Measurements from ENCODE around the gene SLC7A7. TPM values are rescaled to one million over a fixed set of nuclear protein-coding genes. Genes with fewer than 3 reads are reported as not detected.

SLC7A7 gene
- total RNA-seq, 1 donor from 2014 or later = 7.4 TPM

- DNase-seq (ENCODE audit: extremely low spot score in 2 of 2) = no peak
- TF ChIP-seq CTCF (IDR thresholded peaks at IDR 0.05) = peak in 1 of 3 experiments; percentile 11
- TF ChIP-seq POLR2A (IDR thresholded peaks at IDR 0.05) = peak in 1 of 2 donors; percentile 10
- TF ChIP-seq POLR2AphosphoS5 (IDR thresholded peaks at IDR 0.05; ENCODE audit: insufficient read depth in 1 of 2, low read depth in 1 of 2) = peak; percentile 82 to 84
- Histone ChIP-seq H3K27ac (peak overlapping the region; percentile 96), H3K9me3 (no peaks in the 10 kb centered on the region), H3K4me1 (peaks cover 72% of the 10 kb centered on the region), H3K4me3 (no peak overlapping the region), H3K27me3 (no peaks in the 10 kb centered on the region), H3K36me3 (peaks cover 0 to 10% of the 10 kb centered on the region in 2 donors)
- intact Hi-C loops (cut with DNase I) = loop anchor here (10.0 kb wide), 1 partner anchor 296 kb away; no protein-coding TSS in a partner anchor
Observed at GRCh38 chr14:22850944-22851764, 35.9 kb upstream of the SLC7A7 start.

- intact Hi-C loops (cut with DNase I) = no loop called here
- Histone ChIP-seq H3K27me3 (no peaks in the 10 kb centered on the region), H3K27ac (peak overlapping the region; percentile 96), H3K4me1 (peaks cover 91% of the 10 kb centered on the region), H3K36me3 (peaks cover 6 to 28% of the 10 kb centered on the region in 2 donors), H3K9me3 (no peaks in the 10 kb centered on the region), H3K4me3 (peak overlapping the region; percentile 10 to 26)
- no peak for DNase-seq (ENCODE audit: extremely low spot score in 2 of 2)
- peak; percentile 66 to 67 for TF ChIP-seq POLR2AphosphoS5 (IDR thresholded peaks at IDR 0.05; ENCODE audit: insufficient read depth in 1 of 2, low read depth in 1 of 2)
- TF ChIP-seq CTCF (IDR thresholded peaks at IDR 0.05) = no peak
Observed at GRCh38 chr14:22849212-22849819, 34.1 kb upstream of the SLC7A7 start.

- peak in 1 of 2 donors; percentile 97 for DNase-seq (ENCODE audit: extremely low spot score in 2 of 2)
- H3K9me3 ChIP-seq = no peaks in the 10 kb centered on the region
- intact Hi-C loops (cut with DNase I) = loop anchor here (1.0 kb wide), 1 partner anchor 11 kb away; no protein-coding TSS in a partner anchor
- TF ChIP-seq POLR2AphosphoS5 (IDR thresholded peaks at IDR 0.05; ENCODE audit: insufficient read depth in 1 of 2, low read depth in 1 of 2) = peak in 1 of 2 donors; percentile 84
- no peak for TF ChIP-seq CTCF (IDR thresholded peaks at IDR 0.05)
- TF ChIP-seq POLR2A (IDR thresholded peaks at IDR 0.05) = no peak
- H3K27me3 ChIP-seq = no peaks in the 10 kb centered on the region
- peaks cover 6 to 36% of the 10 kb centered on the region in 2 donors for H3K36me3 ChIP-seq
- peak overlapping the region; percentile 96 for H3K27ac ChIP-seq
- H3K4me3 ChIP-seq = peak overlapping the region; percentile 10 to 26
- peaks cover 98% of the 10 kb centered on the region for H3K4me1 ChIP-seq
Observed at GRCh38 chr14:22848351-22849164, 33.3 kb upstream of the SLC7A7 start.

- peak overlapping the region; percentile 6 to 10 for H3K4me3 ChIP-seq
- intact Hi-C loops (cut with DNase I) = loop anchor here (1.0 kb wide), 1 partner anchor 10 kb away; no protein-coding TSS in a partner anchor
- no peak for DNase-seq (ENCODE audit: extremely low spot score in 2 of 2)
Observed at GRCh38 chr14:22847661-22848341, 32.6 kb upstream of the SLC7A7 start.

More at GRCh38 chr14:22847661-22848341, 32.6 kb upstream of the SLC7A7 start:
- H3K4me1 ChIP-seq = peaks cover 99% of the 10 kb centered on the region
- TF ChIP-seq CTCF (IDR thresholded peaks at IDR 0.05) (no peak), POLR2A (IDR thresholded peaks at IDR 0.05) (no peak), POLR2AphosphoS5 (IDR thresholded peaks at IDR 0.05; ENCODE audit: insufficient read depth in 1 of 2, low read depth in 1 of 2) (no peak)
- no peaks in the 10 kb centered on the region for H3K9me3 ChIP-seq
- H3K27ac ChIP-seq = peak overlapping the region; percentile 96
- H3K27me3 ChIP-seq = no peaks in the 10 kb centered on the region
- H3K36me3 ChIP-seq = peaks cover 6 to 43% of the 10 kb centered on the region in 2 donors
